NCI-H2171 (cell line): ENCODE measurements around the gene ASB7.
"Not testable (repeated sequence)": the region's sequence is repeated elsewhere in the genome, so short reads cannot be mapped to it uniquely, and the experiment has no call there.

Experiments used
- DNase-seq: peaks from one replicate; lab custom pipeline; 2025; lab: John Stamatoyannopoulos, UW

ASB7 gene

DNA sequence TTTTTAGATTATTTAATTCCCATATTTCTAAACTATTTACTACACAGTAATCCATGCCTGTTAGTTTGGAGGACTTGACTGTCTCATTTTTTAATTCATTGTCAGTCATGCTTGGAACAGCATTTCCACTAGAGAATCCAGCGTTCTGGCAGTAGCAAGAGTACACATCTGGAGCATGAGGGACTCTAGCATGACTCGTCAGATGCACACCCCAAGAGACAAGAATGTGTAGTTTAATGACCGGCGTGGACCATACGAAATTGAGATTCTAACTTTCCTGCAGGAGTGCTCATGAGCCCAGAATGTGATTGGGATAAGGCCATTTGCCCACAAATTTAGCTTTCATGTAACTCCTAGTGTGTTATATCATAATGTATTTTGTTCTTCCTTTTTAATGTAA lies 48.9 kb downstream of the ASB7 start:
- DNase-seq: no peak

GRCh38 chr15:100652116-100652515 lies 49.7 kb downstream of the ASB7 start:
- DNase-seq: no peak

DNA sequence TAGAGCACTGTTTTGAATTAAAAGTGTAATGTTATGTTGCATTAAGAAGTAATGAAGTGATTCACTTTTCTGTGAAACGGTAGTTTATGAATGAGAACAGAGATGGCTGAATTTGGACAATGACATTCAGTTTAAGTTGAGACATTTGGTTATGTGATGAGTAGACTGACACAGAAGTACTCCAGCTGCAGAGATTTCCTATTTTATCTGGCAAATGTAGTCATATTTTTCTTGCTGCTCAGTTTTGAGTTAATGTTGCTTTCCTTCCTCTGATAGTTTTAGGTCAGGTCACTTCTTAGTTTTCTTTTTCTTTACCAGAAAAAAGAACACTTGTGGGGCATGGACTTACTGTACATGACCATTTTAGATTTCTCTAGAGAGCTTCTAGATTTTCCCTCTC lies 51.2 kb downstream of the ASB7 start:
- no peak for DNase-seq

- no peak for DNase-seq
Observed at GRCh38 chr15:100658895-100659294, 56.5 kb downstream of the ASB7 start.

DNA sequence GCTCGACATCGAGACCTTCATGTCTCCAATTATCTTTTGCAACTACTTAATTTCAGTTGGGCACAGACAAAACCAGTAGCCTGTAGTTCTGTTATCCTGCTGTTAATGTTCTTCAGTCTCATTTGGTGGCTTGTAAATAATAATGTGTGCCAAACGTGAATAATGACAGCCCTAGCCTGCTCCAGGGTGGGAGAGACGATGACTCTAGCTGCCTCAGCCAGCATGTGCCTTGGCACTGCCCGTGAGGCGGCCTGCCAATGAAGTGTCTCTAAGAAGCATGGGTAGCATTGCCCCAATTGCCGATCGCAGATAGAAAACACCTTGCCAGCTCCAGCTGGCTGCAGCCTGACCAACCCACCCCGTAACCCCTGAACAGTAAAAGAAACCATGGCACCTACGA lies 58.8 kb downstream of the ASB7 start:
- DNase-seq: no peak

DNA sequence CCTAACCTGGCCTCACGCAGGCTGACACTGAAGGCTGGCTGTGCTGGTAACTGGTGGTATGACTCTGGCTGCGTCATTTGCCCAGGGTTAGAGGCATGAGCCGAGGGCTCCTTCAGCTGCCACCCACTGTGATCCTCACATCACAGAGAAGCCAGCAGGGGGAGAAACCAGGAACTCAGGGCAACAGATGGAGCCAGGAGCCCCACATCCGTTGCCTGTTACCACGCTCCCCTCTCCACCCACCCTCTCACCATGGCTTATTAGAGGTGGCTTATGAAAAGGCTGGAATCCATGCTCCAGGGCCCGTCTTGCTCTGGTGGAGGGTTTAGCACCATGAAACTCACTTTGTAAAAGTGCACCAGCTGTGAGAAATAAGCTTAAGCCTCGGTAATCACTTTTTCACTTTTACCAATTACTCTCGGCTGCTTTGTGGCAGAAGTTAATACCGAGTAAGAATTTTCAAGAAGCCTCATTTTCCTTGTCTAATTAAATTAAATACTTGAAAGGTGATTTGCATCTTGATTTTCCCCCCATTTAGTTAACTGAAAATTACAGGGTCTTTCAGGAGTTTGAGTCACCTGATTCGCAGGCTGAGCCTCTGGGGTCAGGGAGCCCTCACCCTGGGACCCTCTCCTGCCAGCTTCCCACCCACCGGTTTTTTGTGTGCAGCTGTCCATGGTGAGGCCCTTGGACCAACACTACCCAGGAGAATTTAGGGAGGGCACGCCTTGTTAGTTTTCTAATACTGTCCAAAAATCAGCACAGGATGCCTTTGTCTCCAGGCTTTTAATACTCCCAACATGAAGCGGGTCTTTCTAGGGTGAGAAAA lies 60.9 kb downstream of the ASB7 start:
- DNase-seq: peak; percentile 59

DNA sequence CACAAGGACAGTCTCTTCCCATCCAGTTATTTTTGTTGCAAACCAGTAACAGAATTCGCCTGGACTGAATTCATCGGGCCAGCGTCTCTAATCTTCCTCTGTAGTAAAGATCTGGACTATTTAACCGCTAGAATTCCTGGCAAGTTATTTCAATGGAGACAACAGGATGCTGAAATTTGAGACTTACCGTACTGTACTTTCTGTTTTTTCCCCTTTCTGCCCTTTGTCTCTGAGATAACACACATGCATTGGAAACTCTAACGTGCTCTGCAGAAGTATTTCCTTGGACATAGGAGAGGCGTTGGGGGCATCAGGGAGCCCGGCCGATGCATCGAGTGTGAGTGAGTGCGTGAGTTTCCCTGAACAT lies 61.5 kb downstream of the ASB7 start:
- DNase-seq: no peak

- DNase-seq: no peak
Observed at GRCh38 chr15:100665570-100665969, 63.2 kb downstream of the ASB7 start.

- no peak for DNase-seq
Observed at GRCh38 chr15:100667405-100668347, 65.3 kb downstream of the ASB7 start.

DNA sequence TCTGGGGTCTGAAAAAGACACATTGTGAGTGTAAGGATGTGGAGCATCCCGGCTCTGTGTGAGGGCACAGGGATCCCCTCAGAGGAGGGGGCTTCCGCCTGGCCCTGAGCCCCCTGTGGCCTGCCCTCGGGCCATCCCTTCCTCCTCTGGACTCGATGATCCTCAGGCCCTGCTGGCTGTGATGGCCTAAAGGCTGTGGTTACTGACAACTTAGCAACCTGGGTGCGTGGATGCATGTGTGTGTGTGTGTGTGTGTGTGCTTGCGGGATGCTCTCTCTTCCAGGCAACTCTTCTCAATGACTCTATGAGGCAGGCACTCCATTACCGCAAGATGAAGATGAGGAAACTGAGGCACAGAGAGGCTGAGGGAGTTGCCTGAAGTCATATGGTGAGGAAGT lies 66.0 kb downstream of the ASB7 start:
- DNase-seq: no peak

- DNase-seq: no peak
Observed at GRCh38 chr15:100669260-100669659, 66.9 kb downstream of the ASB7 start.

- no peak for DNase-seq
Observed at GRCh38 chr15:100670505-100671021, 68.2 kb downstream of the ASB7 start.

DNA sequence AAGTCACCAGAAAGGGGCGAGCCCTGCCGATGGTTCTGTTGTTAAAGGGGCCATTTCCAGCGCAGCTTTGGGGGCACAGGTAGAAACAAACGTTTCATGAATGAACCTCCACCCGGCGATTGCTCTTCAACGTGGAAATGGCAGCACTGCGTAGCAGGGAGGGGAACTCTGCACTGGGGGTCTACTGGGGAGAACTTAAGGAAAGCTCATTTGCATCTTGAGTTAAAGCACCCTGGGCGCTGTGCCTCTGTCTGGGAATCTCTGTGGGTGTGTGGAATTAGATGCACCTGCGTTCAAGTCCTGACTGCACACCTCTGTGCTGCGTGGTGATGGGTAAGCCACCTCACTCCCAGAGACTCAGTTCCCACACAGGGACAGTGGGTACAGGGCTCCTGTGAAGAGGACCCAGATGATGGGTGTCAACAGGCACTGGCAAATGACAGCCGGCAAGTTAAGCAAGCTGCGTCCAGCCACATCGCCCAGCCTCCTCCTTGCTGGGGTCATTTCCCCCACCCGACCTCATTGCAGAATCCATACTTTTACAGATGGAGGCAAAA lies 68.8 kb downstream of the ASB7 start:
- no peak for DNase-seq

DNA sequence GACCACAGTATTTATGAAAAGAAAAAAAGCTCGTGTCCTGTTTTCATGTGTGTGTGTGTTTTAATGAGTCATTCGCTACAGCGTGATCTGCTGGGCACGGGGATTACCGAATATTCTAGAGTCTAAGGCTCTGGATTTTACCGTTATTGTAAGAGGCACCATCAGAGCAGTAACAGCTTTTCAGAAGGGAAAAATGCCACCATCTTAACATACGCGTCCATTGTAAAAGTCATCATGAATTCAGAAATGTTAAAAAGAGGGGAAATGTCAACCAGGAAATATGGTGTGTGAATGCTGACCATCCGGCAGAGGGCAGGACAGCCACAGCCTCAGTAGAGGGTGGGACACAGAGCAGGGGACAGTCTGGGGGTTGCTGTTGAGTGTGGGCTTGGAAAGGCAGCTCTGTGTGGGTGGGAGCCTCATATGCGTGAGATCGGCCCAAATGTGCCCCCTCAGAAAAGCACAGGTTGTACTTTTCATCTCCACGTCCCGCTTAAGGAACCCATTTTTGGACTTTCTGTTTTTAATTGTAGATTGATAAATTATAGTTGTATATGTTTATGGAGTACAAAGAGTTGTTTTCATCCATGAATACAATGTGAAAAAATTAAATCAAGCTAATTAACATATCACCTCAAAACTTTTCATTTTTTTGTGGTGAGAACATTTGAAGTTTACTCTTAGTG lies 69.6 kb downstream of the ASB7 start:
- no peak for DNase-seq

DNA sequence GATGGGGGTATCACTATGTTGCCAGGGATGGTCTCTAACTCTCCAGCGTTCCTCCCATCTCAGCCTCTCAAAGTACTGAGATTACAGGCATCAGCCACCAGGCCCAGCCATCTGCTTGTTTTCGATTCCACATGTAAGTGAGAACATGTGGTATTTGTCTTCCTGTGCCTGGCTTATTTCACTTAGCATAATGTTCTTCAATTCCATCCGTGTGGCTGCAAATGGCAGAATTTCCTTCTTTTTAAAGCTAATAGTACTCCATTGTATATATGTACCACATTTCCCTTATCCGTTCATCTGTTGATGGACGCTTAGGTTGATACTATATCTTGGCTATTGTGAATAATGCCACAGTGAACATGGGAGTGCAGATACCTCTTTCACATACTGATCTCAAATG lies 70.6 kb downstream of the ASB7 start:
- no peak for DNase-seq

- DNase-seq: not testable (repeated sequence)
Observed at GRCh38 chr15:100679151-100679550, 76.8 kb downstream of the ASB7 start.

DNA sequence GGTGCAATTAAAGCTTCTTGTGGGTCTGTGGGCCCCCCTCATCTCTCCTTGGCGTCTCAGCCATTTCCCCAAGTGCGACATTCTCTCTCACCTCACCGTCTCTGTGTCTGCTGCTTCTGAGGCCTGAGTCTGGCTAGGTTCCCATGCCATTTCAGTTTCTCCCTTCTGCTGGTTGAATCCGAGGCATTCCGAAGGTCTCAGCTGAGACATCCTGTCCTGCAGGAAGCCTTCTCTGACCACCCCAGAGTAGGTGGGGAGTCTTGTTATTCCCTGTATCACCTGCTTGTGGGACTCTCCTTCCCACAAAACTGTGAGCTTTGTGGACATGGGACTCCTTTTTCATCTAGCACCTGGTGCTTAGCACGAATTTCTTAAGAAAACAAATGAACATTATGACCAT lies 78.3 kb downstream of the ASB7 start:
- no peak for DNase-seq

DNA sequence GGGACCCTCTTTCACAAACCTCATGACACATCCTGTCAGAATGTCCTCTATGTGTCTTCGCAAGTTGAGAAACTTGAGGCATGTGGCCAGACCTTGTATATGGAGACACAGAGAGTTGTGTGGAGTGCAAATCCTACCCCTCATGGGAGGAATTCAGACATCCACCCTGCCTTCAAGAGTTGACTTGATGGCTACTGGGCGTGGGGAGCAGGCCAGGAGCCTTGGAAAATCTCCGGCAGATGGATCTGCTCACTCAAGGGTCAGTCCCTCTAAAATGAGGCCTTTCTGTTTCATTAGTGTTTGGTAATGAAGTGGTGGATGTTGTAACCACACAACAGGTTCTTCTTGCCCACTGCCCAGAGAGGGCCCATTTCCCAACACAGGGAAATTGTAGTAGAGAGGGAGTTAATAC lies 79.0 kb downstream of the ASB7 start:
- no peak for DNase-seq

GRCh38 chr15:100682468-100682867 lies 80.1 kb downstream of the ASB7 start:
- no peak for DNase-seq

DNA sequence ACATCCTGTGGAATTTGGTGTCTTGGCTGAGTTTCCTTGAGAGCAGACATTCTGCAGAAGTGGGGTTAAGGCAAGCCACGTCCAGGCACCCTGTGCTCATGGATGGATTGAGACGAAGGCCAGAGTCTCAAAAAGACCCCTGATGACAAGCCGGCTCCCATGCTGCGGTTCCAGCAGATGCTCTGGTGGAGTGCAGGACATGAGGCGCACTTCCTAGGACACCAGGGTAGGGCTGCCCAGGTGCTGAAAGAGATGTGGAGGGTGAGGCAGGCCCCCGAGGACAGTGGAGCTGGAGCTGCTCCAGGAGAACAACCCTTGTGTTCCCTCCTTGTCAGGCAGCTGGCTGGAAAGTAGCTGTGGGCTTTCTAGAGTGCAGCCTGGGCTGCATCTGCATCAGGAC lies 81.0 kb downstream of the ASB7 start:
- no peak for DNase-seq

- no peak for DNase-seq
Observed at GRCh38 chr15:100684591-100684990, 82.2 kb downstream of the ASB7 start.
